Measurements from ENCODE around the gene NRXN2. TPM values are rescaled to one million over a fixed set of nuclear protein-coding genes. Genes with fewer than 3 reads are reported as not detected.

The NRXN2 gene
- total and polyA plus RNA-seq, 2 donors (not counting 3 experiments of a cell fraction or from before 2014, with no cell fraction given) = not detected

DNA sequence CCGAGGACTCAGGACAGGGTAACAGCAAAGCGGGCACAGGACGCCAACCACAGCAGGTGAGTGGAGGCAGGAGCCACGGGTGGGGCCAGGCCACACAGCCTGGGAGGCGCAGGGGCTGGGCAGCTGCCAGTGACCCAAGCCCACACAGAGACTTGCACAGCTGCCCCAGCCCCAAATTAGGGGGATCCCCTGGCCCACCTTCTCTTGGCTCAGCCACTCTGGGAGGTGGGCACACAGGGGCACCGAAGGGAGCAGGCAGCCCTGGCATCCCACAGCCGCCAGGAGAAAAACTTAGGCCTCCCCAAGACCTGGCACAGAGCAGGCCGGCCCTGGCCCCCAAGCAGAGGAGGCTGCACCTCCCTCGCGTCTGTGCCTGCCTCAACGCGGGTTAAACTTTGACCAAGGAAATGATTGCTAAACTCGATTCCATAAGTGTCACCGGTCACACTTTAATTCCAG, 132.2 kb downstream of the NRXN2 start, which contains the start of gene SLC22A12:
Gene SLC22A12 (plus strand): TSS at position 458 of the 459 bp plus-strand sequence. CDS start 337 bp downstream, outside the sequence.
- Histone ChIP-seq H3K4me1 (ENCODE audit: control insufficient read depth, extremely low read depth, insufficient read depth, low read length) (no peaks in the 10 kb centered on the region), H4K20me1 (replicated peaks; ENCODE audit: control insufficient read depth, extremely low read depth, insufficient read depth, low read length) (no peaks in the 10 kb centered on the region), H3K79me2 (ENCODE audit: control insufficient read depth, insufficient read depth, low read length) (no peaks in the 10 kb centered on the region), H3K9me1 (replicated peaks; ENCODE audit: control insufficient read depth, extremely low read depth, insufficient read depth, low read length) (no peaks in the 10 kb centered on the region), H3K27ac (ENCODE audit: insufficient read depth, low read depth, low read length) (no peak within 1 kb of the TSS), H2AFZ (ENCODE audit: low read depth, low read length) (no peak within 1 kb of the TSS), H3K9ac (replicated peaks; ENCODE audit: extremely low read depth, insufficient read depth, low read length) (no peak within 1 kb of the TSS), H3K27me3 (ENCODE audit: control insufficient read depth in 2 of 2, insufficient read depth in 2 of 2, low read length in 2 of 2) (no peaks in the 10 kb centered on the region), H3K9me3 (replicated peaks; ENCODE audit: control insufficient read depth, insufficient read depth, low read length) (no peaks in the 10 kb centered on the region), H3K4me3 (replicated peaks in 1 of 3; ENCODE audit: insufficient read depth in 1 of 3, low read depth in 1 of 3, low read length in 3 of 3) (no peak within 1 kb of the TSS), H3K4me2 (ENCODE audit: insufficient read depth, low read length) (no peak within 1 kb of the TSS), H3K36me3 (ENCODE audit: control insufficient read depth in 2 of 2, extremely low read depth in 1 of 2, insufficient read depth in 2 of 2, low read length in 2 of 2) (no peaks in the 10 kb centered on the region)
- DNase-seq (ENCODE audit: low read depth, low spot score) (no peak), FAIRE-seq (no peak)
- no peak for TF ChIP-seq MYC (IDR thresholded peaks at IDR 0.05; ENCODE audit: low read depth, low read length)
- TF ChIP-seq CTCF (IDR thresholded peaks at IDR 0.05; ENCODE audit: extremely low read depth in 1 of 2, insufficient read depth in 1 of 2, low read depth in 1 of 2, low read length in 2 of 2) = no peak
- TF ChIP-seq POLR2A (IDR thresholded peaks at IDR 0.05; ENCODE audit: low read depth, low read length) = no peak
- no peak for TF ChIP-seq POLR2AphosphoS5 (IDR thresholded peaks at IDR 0.05; ENCODE audit: insufficient read depth, low read depth, low read length)
- TF ChIP-seq EZH2 (IDR thresholded peaks at IDR 0.05; ENCODE audit: borderline replicate concordance, low read depth, low read length, severe bottlenecking) = no peak
- no peak for TF ChIP-seq MAX (IDR thresholded peaks at IDR 0.05; ENCODE audit: insufficient read depth, insufficient read length)
- TF ChIP-seq FOS (IDR thresholded peaks at IDR 0.05; ENCODE audit: borderline replicate concordance, insufficient read depth, low read length) = no peak
- TF ChIP-seq GATA2 (IDR thresholded peaks at IDR 0.05; ENCODE audit: insufficient read depth, insufficient read length, low read depth, low read length) = no peak
- TF ChIP-seq JUN (IDR thresholded peaks at IDR 0.05; ENCODE audit: borderline replicate concordance, insufficient read depth, insufficient read length, low read depth) = no peak
- intact Hi-C loops (cut with micrococcal nuclease) (no loop called here), dilution Hi-C loops (cut with MboI; ENCODE audit: extremely low pct_ligation_motif_present, low sequenced_read_pairs) (no loop called here)
- ChIA-PET CTCF (no interaction called here), POLR2A (no interaction called here)
- BruUV-seq (replicated peaks) = no TSS peak

All from endothelial cell of umbilical vein (primary cell).